Suprapubic skin (tissue), 3 donors: ENCODE data around the gene SMIM26.

Source experiments
- EP300 ChIP-seq: sonication (generic); formaldehyde crosslinking; IDR thresholded peaks from one replicate; pipeline ENCODE4 v1.6.1; 2017; ENCODE audit warnings: antibody characterized with exemption
- POLR2A ChIP-seq, 2 donors: fragments of 450-650 bp; IDR thresholded peaks; one replicate each; pipeline ENCODE4 v1.6.1; 2017; ENCODE audit warnings: antibody characterized with exemption in 2 of 2, mild to moderate bottlenecking in 2 of 2, moderate library complexity in 2 of 2
- TF ChIP-seq, protein P1 (sequence below), 2 donors: fragments of 200-600 bp in 1 of 2; fragments of 450-650 bp in 1 of 2; sonication (generic) in 1 of 2; IDR thresholded peaks; one replicate each; pipeline ENCODE4 v1.5.1; 2016 to 2019; ENCODE audit warnings: antibody characterized with exemption in 2 of 2, mild to moderate bottlenecking in 1 of 2, moderate library complexity in 1 of 2

DNA sequence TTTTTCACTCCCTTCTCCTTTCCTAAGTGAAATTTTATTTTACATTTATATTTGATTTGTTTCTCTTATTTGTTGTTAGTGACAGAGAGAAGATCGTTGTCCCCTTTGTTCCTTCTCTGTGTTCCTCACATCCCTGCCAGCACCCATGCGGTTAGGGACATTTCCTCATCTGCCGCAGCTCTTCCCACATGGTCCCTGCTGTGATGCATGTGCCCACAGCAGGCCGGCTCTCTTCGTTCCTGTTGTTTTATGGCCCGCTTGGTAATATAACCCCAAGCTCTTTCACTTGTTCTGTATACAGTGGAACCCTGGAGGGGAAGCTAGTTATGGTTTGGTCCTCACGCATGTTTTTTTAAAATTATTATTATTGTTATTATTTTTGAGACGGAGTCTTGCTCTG is 44.3 kb downstream of the SMIM26 start:
- TF ChIP-seq, protein P1, sequence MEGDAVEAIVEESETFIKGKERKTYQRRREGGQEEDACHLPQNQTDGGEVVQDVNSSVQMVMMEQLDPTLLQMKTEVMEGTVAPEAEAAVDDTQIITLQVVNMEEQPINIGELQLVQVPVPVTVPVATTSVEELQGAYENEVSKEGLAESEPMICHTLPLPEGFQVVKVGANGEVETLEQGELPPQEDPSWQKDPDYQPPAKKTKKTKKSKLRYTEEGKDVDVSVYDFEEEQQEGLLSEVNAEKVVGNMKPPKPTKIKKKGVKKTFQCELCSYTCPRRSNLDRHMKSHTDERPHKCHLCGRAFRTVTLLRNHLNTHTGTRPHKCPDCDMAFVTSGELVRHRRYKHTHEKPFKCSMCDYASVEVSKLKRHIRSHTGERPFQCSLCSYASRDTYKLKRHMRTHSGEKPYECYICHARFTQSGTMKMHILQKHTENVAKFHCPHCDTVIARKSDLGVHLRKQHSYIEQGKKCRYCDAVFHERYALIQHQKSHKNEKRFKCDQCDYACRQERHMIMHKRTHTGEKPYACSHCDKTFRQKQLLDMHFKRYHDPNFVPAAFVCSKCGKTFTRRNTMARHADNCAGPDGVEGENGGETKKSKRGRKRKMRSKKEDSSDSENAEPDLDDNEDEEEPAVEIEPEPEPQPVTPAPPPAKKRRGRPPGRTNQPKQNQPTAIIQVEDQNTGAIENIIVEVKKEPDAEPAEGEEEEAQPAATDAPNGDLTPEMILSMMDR (IDR thresholded peaks at IDR 0.05), result no peak
- TF ChIP-seq POLR2A (IDR thresholded peaks at IDR 0.05) (no peak), EP300 (no peak)
